GM18526 (cell line): ENCODE results near the gene POLR2M.

Source experiments
- POLR2A ChIP-seq: IDR thresholded peaks from 3 replicates; pipeline ENCODE4 v1.6.1; 2011; ENCODE audit not compliant: insufficient read length; ENCODE audit errors: extremely low read depth

Gene POLR2M

GRCh38 chr15:57718309-57718708 lies 11.8 kb downstream of the POLR2M start:
- no peak for TF ChIP-seq POLR2A

GRCh38 chr15:57720867-57721266 lies 14.4 kb downstream of the POLR2M start:
- TF ChIP-seq POLR2A: no peak

GRCh38 chr15:57726411-57726810 lies 19.9 kb downstream of the POLR2M start:
- TF ChIP-seq POLR2A: no peak

GRCh38 chr15:57727031-57727430 lies 20.5 kb downstream of the POLR2M start:
- TF ChIP-seq POLR2A: no peak

GRCh38 chr15:57728436-57728835 lies 21.9 kb downstream of the POLR2M start:
- no peak for TF ChIP-seq POLR2A

GRCh38 chr15:57730876-57731275 lies 24.4 kb downstream of the POLR2M start:
- no peak for TF ChIP-seq POLR2A

GRCh38 chr15:57731530-57732103 lies 25.1 kb downstream of the POLR2M start:
- TF ChIP-seq POLR2A: no peak

GRCh38 chr15:57732526-57733331 lies 26.2 kb downstream of the POLR2M start:
- TF ChIP-seq POLR2A: no peak

GRCh38 chr15:57734860-57735259 lies 28.3 kb downstream of the POLR2M start:
- no peak for TF ChIP-seq POLR2A

- no peak for TF ChIP-seq POLR2A
These were observed 28.9 kb downstream of the POLR2M start for GRCh38 chr15:57735431-57735830.

- no peak for TF ChIP-seq POLR2A
These were observed 29.4 kb downstream of the POLR2M start for GRCh38 chr15:57735891-57736290.

- no peak for TF ChIP-seq POLR2A
These were observed 30.1 kb downstream of the POLR2M start for GRCh38 chr15:57736591-57736990.

- TF ChIP-seq POLR2A: no peak
These were observed 32.3 kb downstream of the POLR2M start for GRCh38 chr15:57738734-57739237.

- TF ChIP-seq POLR2A: no peak
These were observed 33.5 kb downstream of the POLR2M start for GRCh38 chr15:57740048-57740447.

- no peak for TF ChIP-seq POLR2A
These were observed 34.6 kb downstream of the POLR2M start for GRCh38 chr15:57741089-57741488.

- TF ChIP-seq POLR2A: no peak
These were observed 36.9 kb downstream of the POLR2M start for GRCh38 chr15:57743424-57743823.

GRCh38 chr15:57746786-57747185 lies 40.3 kb downstream of the POLR2M start:
- no peak for TF ChIP-seq POLR2A

GRCh38 chr15:57747206-57747896 lies 40.8 kb downstream of the POLR2M start:
- TF ChIP-seq POLR2A: no peak
